ENCODE results near the gene WDR86.

WDR86 gene

GRCh38 chr7:151381348-151382078, 28.3 kb downstream of the WDR86 start:
- peak in 1 of 56 donors; percentile 49 for DNase-seq

- no peak for DNase-seq
Observed at GRCh38 chr7:151381098-151381347, 28.8 kb downstream of the WDR86 start.

GRCh38 chr7:151380199-151381097, 29.4 kb downstream of the WDR86 start:
- no peak for DNase-seq

GRCh38 chr7:151379534-151380198, 30.2 kb downstream of the WDR86 start:
- no peak for DNase-seq

- DNase-seq = no peak
Observed at GRCh38 chr7:151379193-151379520, 30.7 kb downstream of the WDR86 start.

GRCh38 chr7:151378496-151379192, 31.2 kb downstream of the WDR86 start:
- DNase-seq = no peak

GRCh38 chr7:151378011-151378410, 31.8 kb downstream of the WDR86 start:
- no peak for DNase-seq

GRCh38 chr7:151377406-151377805, 32.4 kb downstream of the WDR86 start:
- no peak for DNase-seq

- DNase-seq = no peak
Observed at GRCh38 chr7:151376218-151376902, 33.5 kb downstream of the WDR86 start.

GRCh38 chr7:151375530-151376217, 34.2 kb downstream of the WDR86 start:
- no peak for DNase-seq

GRCh38 chr7:151374726-151375125, 35.1 kb downstream of the WDR86 start:
- DNase-seq = no peak

GRCh38 chr7:151374139-151374538, 35.7 kb downstream of the WDR86 start:
- no peak for DNase-seq

- no peak for DNase-seq
Observed at GRCh38 chr7:151373599-151373998, 36.2 kb downstream of the WDR86 start.

- DNase-seq = no peak
Observed at GRCh38 chr7:151372612-151373265, 37.1 kb downstream of the WDR86 start.

- DNase-seq = no peak
Observed at GRCh38 chr7:151371266-151371665, 38.6 kb downstream of the WDR86 start.

- DNase-seq = peak in 47 of 56 donors; percentile 14 to 85 (median 46)
Observed at GRCh38 chr7:151368136-151368571, 41.7 kb downstream of the WDR86 start.

GRCh38 chr7:151367284-151367683, 42.6 kb downstream of the WDR86 start:
- no peak for DNase-seq

- no peak for DNase-seq
Observed at GRCh38 chr7:151366880-151367222, 43.0 kb downstream of the WDR86 start.

- DNase-seq = no peak
Observed at GRCh38 chr7:151366166-151366879, 43.5 kb downstream of the WDR86 start.
